Measurements from ENCODE around the gene ATP10B.

- no peak for TF ChIP-seq POLR2A (IDR thresholded peaks at IDR 0.05)
- no peak for TF ChIP-seq CTCF (IDR thresholded peaks at IDR 0.05)
These were observed 183.7 kb downstream of the ATP10B start for GRCh38 chr5:160668356-160668755.
